Measurements from ENCODE around the gene UNC13A.

DNA sequence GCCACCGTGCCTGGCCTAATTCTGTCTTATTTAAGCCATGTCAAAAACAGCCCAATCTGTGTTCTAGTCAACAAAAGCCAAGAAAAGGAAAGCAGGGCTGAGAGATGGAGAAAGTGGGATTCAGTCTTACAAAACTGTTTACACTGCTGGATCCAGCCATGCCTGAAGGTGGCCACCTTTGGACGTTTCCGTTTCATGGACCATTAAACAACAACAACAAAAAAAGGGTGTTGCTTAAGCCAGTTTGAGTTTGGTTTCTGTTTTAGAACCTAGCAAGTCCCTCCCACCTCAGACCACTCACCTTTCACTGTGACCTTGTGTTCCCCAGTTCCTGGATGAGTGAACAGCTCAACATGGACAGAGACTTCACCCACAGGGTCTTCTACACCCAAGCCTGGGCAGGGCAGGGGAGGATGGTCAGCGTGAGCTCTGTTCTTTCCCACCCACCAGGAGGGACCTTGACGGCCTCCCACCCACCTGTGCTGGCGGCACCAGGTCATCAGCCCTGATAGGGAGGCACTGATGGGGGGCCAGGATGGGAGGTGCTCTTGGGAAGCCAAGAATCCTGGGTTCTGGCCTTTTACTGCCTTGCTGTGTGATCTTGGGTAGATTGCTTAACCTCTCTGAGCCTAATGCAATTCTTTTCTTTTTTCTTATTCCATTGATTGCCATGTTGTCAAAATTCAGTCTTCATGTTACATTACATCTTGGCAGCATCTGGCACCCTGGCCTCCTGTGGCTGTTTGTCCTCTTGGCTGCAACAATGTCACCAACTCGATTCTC is 76.5 kb downstream of the UNC13A start:
- TF ChIP-seq CTCF (IDR thresholded peaks at IDR 0.05; ENCODE audit: insufficient read depth, low read length, poor library complexity, severe bottlenecking) (no peak), EZH2phosphoT487 (conservative IDR thresholded peaks at IDR 0.05; ENCODE audit: low read length) (no peak)
